Activated B cell treated with CpG ODN at 0.5 μM for 24 hours (primary cell): ENCODE data around the gene POMT2. TPM values are rescaled to one million over a fixed set of nuclear protein-coding genes. Genes with fewer than 3 reads are reported as not detected.

Source experiments
- ATAC-seq: fragments of 200-7000 bp; cut with Tn5 transposase; one replicate; pipeline ENCODE4 v1.10.0; 2021; ENCODE audit warnings: low read depth, mild to moderate bottlenecking, moderate library complexity
- CTCF ChIA-PET: fragments of 350-600 bp; sonication (Branson Sonifier 250); formaldehyde crosslinking; loops from one replicate; lab custom pipeline; 2021; ENCODE audit warnings: antibody characterized with exemption; lab: Charles Lee
- POLR2A ChIA-PET: fragments of 350-600 bp; sonication (Branson Sonifier 250); formaldehyde crosslinking; loops from one replicate; lab custom pipeline; 2021; ENCODE audit warnings: antibody characterized with exemption; lab: Charles Lee
- DNase-seq: peaks from one replicate; pipeline ENCODE4 v3.0.0; 2022
- H3K27ac Mint-ChIP-seq: one replicate; pipeline ENCODE4 v1.8.0; 2020; ENCODE audit warnings: mixed read lengths
- H3K27me3 Mint-ChIP-seq: one replicate; pipeline ENCODE4 v1.8.0; 2021; ENCODE audit warnings: mixed read lengths
- H3K36me3 Mint-ChIP-seq: one replicate; pipeline ENCODE4 v1.8.0; 2021; ENCODE audit warnings: low read depth, mixed read lengths
- H3K4me1 Mint-ChIP-seq: one replicate; pipeline ENCODE4 v1.8.0; 2021; ENCODE audit warnings: mixed read lengths
- H3K4me3 Mint-ChIP-seq: one replicate; pipeline ENCODE4 v1.8.0; 2020; ENCODE audit warnings: mild to moderate bottlenecking, mixed read lengths
- H3K9me3 Mint-ChIP-seq: one replicate; pipeline ENCODE4 v1.8.0; 2020; ENCODE audit warnings: mixed read lengths
- CTCF ChIP-seq: fragments of 200-600 bp; IDR thresholded peaks from one replicate; pipeline ENCODE4 v1.8.0; 2022; ENCODE audit warnings: antibody characterized with exemption, mild to moderate bottlenecking
- intact Hi-C: fragments of 100-400 bp; cut with micrococcal nuclease; formaldehyde crosslinking; loops from one replicate; pipeline ENCODE4 v1.15.1; 2024
- total RNA-seq: library from RNA; stranded (reverse); gene quantifications from 2 replicates; pipeline ENCODE4 v1.2.3, GENCODE V29; 2022

The POMT2 gene
- total RNA-seq, 1 donor from 2014 or later, result 30.8 TPM

GRCh38 chr14:77325746-77326094, 5.0 kb upstream of the POMT2 start:
- POLR2A ChIA-PET, result no interaction called here
- Mint-ChIP-seq H3K4me3 (no peak overlapping the region), H3K36me3 (peaks cover 7% of the 10 kb centered on the region), H3K27me3 (no peaks in the 10 kb centered on the region), H3K27ac (no peak overlapping the region), H3K9me3 (no peaks in the 10 kb centered on the region), H3K4me1 (peaks cover 11% of the 10 kb centered on the region)
- intact Hi-C loops, result no loop called here
- CTCF ChIA-PET, result interaction anchor here (1.3 kb wide), 1 partner anchor 25 kb away, joined by 3 read pairs; no protein-coding TSS in a partner anchor
- TF ChIP-seq CTCF, result no peak
- ATAC-seq (no peak), DNase-seq (no peak)

GRCh38 chr14:77324816-77325745, 4.4 kb upstream of the POMT2 start:
- Mint-ChIP-seq H3K27ac (no peak overlapping the region), H3K36me3 (peaks cover 7% of the 10 kb centered on the region), H3K27me3 (no peaks in the 10 kb centered on the region), H3K4me1 (peaks cover 12% of the 10 kb centered on the region), H3K4me3 (no peak overlapping the region), H3K9me3 (no peaks in the 10 kb centered on the region)
- ChIA-PET CTCF (interaction anchor here (1.3 kb wide), 1 partner anchor 24 kb away, joined by 3 read pairs; no protein-coding TSS in a partner anchor), POLR2A (interaction anchor here (1.4 kb wide), 1 partner anchor 52 kb away, joined by 3 read pairs; the partner anchor contains the start of genes SAMD15 and TMED8)
- DNase-seq (no peak), ATAC-seq (no peak)
- no peak for TF ChIP-seq CTCF
- intact Hi-C loops, result loop anchor here (5.0 kb wide), 1 partner anchor 363 kb away; no protein-coding TSS in a partner anchor

- Mint-ChIP-seq H3K9me3 (no peaks in the 10 kb centered on the region), H3K4me1 (peaks cover 19% of the 10 kb centered on the region), H3K36me3 (peaks cover 7% of the 10 kb centered on the region), H3K27ac (no peak overlapping the region), H3K27me3 (no peaks in the 10 kb centered on the region), H3K4me3 (no peak overlapping the region)
- intact Hi-C loops, result loop anchor here (5.0 kb wide), 1 partner anchor 362 kb away; no protein-coding TSS in a partner anchor
- DNase-seq (no peak), ATAC-seq (no peak)
- CTCF ChIA-PET, result interaction anchor here (1.0 kb wide), 1 partner anchor 8 kb away, joined by 3 read pairs; no protein-coding TSS in a partner anchor
- TF ChIP-seq CTCF, result no peak
- POLR2A ChIA-PET, result interaction anchor here (0.6 to 1.4 kb wide), 2 partner anchors 52 to 118 kb away, joined by 3 read pairs; partner anchors contain the start of genes SAMD15 and TMED8
These were observed 3.6 kb upstream of the POMT2 start for GRCh38 chr14:77324289-77324688.

GRCh38 chr14:77323571-77323970, 2.9 kb upstream of the POMT2 start:
- H3K36me3 Mint-ChIP-seq, result peaks cover 7% of the 10 kb centered on the region

More at GRCh38 chr14:77323571-77323970, 2.9 kb upstream of the POMT2 start:
- Mint-ChIP-seq H3K27ac (no peak overlapping the region), H3K27me3 (no peaks in the 10 kb centered on the region), H3K4me1 (peaks cover 19% of the 10 kb centered on the region), H3K4me3 (no peak overlapping the region), H3K9me3 (no peaks in the 10 kb centered on the region)
- no peak for ATAC-seq
- ChIA-PET POLR2A (interaction anchor here (0.7 kb wide), 1 partner anchor 1172 kb away, joined by 5 read pairs; the partner anchor contains the start of gene GPATCH2L), CTCF (interaction anchor here (1.0 kb wide), 1 partner anchor 7 kb away, joined by 3 read pairs; no protein-coding TSS in a partner anchor)
- no peak for TF ChIP-seq CTCF
- no peak for DNase-seq
- intact Hi-C loops, result loop anchor here (5.0 kb wide), 1 partner anchor 361 kb away; no protein-coding TSS in a partner anchor
